Neural cell (in vitro differentiated cells): Measurements from ENCODE around the gene HS3ST3B1. TPM values are rescaled to one million over a fixed set of nuclear protein-coding genes. Genes with fewer than 3 reads are reported as not detected.

Source experiments
- H2AFZ ChIP-seq: fragments of 200-600, 300-800 bp; sonication (generic), shearing (Covaris generic); 2 replicates; pipeline ENCODE4 v1.6.0; 2014; ENCODE audit warnings: low read depth, mild to moderate bottlenecking, antibody characterized with exemption, low read length, moderate library complexity
- H3F3A ChIP-seq: fragments of 200-600 bp; shearing (Covaris generic); 2 replicates; pipeline ENCODE4 v1.6.1; 2016; ENCODE audit warnings: mild to moderate bottlenecking, moderate library complexity, mixed read lengths, antibody characterized with exemption, low read length; ENCODE audit not compliant: insufficient read depth, poor library complexity, severe bottlenecking
- H3K27ac ChIP-seq: fragments of 200-600, 300-800 bp; sonication (generic), shearing (Covaris generic); 2 replicates; pipeline ENCODE4 v1.5.1; 2014; ENCODE audit warnings: mild to moderate bottlenecking, low read length, moderate library complexity
- H3K27me3 ChIP-seq: fragments of 300-800, 200-600 bp; sonication (generic), shearing (Covaris generic); 2 replicates; pipeline ENCODE4 v1.6.0; 2014; ENCODE audit warnings: mild to moderate bottlenecking, low read depth, low read length, moderate library complexity; ENCODE audit not compliant: insufficient read depth
- H3K36me3 ChIP-seq: fragments of 300-800, 200-600 bp; sonication (generic), shearing (Covaris generic); 2 replicates; pipeline ENCODE4 v1.5.1; 2014; ENCODE audit warnings: mild to moderate bottlenecking, antibody characterized with exemption, low read length, moderate library complexity; ENCODE audit not compliant: insufficient read depth
- H3K4me2 ChIP-seq: fragments of 300-800, 200-600 bp; sonication (generic), shearing (Covaris generic); 2 replicates; pipeline ENCODE4 v1.6.0; 2014; ENCODE audit warnings: mild to moderate bottlenecking, low read length
- H3K4me3 ChIP-seq: fragments of 300-800, 200-600 bp; sonication (generic), shearing (Covaris generic); 2 replicates; pipeline ENCODE4 v1.5.1; 2014; ENCODE audit warnings: mild to moderate bottlenecking, low read length, moderate library complexity
- H3K79me2 ChIP-seq: fragments of 200-600 bp; shearing (Covaris generic); replicated peaks from 2 replicates; pipeline ENCODE4 v1.6.0; 2014; ENCODE audit warnings: mild to moderate bottlenecking, low read length, moderate library complexity; ENCODE audit not compliant: insufficient read depth
- H3K9ac ChIP-seq: fragments of 300-800, 200-600 bp; sonication (generic), shearing (Covaris generic); 2 replicates; pipeline ENCODE4 v1.6.1; 2016; ENCODE audit warnings: mild to moderate bottlenecking, low read length, mixed read lengths
- H3K9me2 ChIP-seq: fragments of 200-600 bp; shearing (Covaris generic); 2 replicates; pipeline ENCODE4 v1.6.1; 2016; ENCODE audit warnings: mild to moderate bottlenecking, low read length, mixed read lengths; ENCODE audit not compliant: insufficient read depth
- H3K9me3 ChIP-seq: fragments of 200-600, 300-800 bp; sonication (generic), shearing (Covaris generic); 2 replicates; pipeline ENCODE4 v1.6.1; 2016; ENCODE audit warnings: mild to moderate bottlenecking, mixed run types, low read length, moderate library complexity, mixed read lengths
- H4K20me1 ChIP-seq: fragments of 200-600 bp; shearing (Covaris generic); 2 replicates; pipeline ENCODE4 v1.6.1; 2016; ENCODE audit warnings: mild to moderate bottlenecking, mixed run types; ENCODE audit not compliant: insufficient read depth
- EP300 ChIP-seq: fragments of 450-650 bp; conservative IDR thresholded peaks from 2 replicates; pipeline ENCODE4 v1.6.1; 2014; ENCODE audit warnings: antibody characterized with exemption, mild to moderate bottlenecking, moderate library complexity; ENCODE audit not compliant: poor library complexity, severe bottlenecking
- EZH2 ChIP-seq: fragments of 200-600, 300-800 bp; shearing (Covaris generic), sonication (generic); IDR thresholded peaks from 2 replicates; pipeline ENCODE4 v1.6.1; 2014; ENCODE audit warnings: antibody characterized with exemption, low read length, borderline replicate concordance, mild to moderate bottlenecking; ENCODE audit not compliant: insufficient read depth, poor library complexity, severe bottlenecking
- MXI1 ChIP-seq: fragments of 450-650 bp; conservative IDR thresholded peaks from 2 replicates; pipeline ENCODE4 v1.6.1; 2014; ENCODE audit warnings: antibody characterized with exemption, mild to moderate bottlenecking; ENCODE audit not compliant: poor library complexity, severe bottlenecking
- POLR2AphosphoS5 ChIP-seq: IDR thresholded peaks from 2 replicates; pipeline ENCODE4 v1.6.1; 2012
- RAD21 ChIP-seq: fragments of 450-650 bp; conservative IDR thresholded peaks from 2 replicates; pipeline ENCODE4 v1.6.1; 2014; ENCODE audit warnings: antibody characterized with exemption, mild to moderate bottlenecking, moderate library complexity
- SMC3 ChIP-seq: fragments of 450-650 bp; conservative IDR thresholded peaks from 2 replicates; pipeline ENCODE4 v1.6.1; 2014; ENCODE audit warnings: antibody characterized with exemption, mild to moderate bottlenecking, moderate library complexity; ENCODE audit not compliant: poor library complexity
- TAF1 ChIP-seq: IDR thresholded peaks from 2 replicates; pipeline ENCODE4 v1.6.1; 2012; ENCODE audit warnings: low read depth
- polyA plus RNA-seq: library from polyadenylated mRNA; depleted of rRNA; stranded (reverse); fragments of >200 nt; gene quantifications from 2 replicates; pipeline ENCODE4 v1.2.3, GENCODE V29; 2014
- TF ChIP-seq, protein P1 (sequence below): fragments of 450-650 bp; IDR thresholded peaks from 2 replicates; pipeline ENCODE4 v1.5.1; 2014; ENCODE audit warnings: antibody characterized with exemption, mild to moderate bottlenecking, moderate library complexity; ENCODE audit not compliant: poor library complexity, severe bottlenecking
- TF ChIP-seq, protein P2 (sequence below): IDR thresholded peaks from 2 replicates; pipeline ENCODE4 v1.6.1; 2012; ENCODE audit warnings: borderline replicate concordance

Gene HS3ST3B1
- polyA plus RNA-seq, 1 donor from 2014 or later: 0.58 TPM

DNA sequence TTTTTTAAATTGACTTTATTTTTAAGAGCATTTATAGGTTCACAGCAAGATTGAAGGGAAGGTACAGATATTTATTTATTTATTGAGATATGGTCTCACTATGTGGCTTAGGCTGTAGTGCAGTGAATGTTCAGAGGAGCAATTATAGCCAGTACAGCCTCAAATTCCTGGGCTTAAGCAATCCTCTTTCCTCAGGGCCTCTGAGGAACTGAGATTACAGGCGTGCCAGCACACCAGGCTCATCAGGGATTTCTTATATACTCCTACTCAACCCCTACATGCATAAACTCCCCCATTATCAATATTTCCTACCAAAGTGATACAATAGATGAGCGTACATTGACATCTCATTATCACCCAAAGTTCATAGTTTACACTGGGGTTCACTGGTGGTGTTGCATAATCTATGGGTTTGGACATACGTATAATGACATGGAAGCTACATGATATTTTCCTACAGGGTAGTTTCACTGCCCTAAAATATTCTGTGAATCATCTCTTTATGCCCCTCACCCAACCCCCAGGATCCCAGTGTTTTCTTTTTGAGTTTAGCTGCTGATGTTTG is 33.5 kb downstream of the HS3ST3B1 start:
- Histone ChIP-seq H3K27ac (no peak overlapping the region), H4K20me1 (no peaks in the 10 kb centered on the region), H3K36me3 (no peaks in the 10 kb centered on the region), H2AFZ (no peak overlapping the region), H3F3A (no peaks in the 10 kb centered on the region), H3K27me3 (no peaks in the 10 kb centered on the region), H3K9ac (no peak overlapping the region), H3K4me3 (no peak overlapping the region), H3K4me2 (no peak overlapping the region), H3K9me2 (no peaks in the 10 kb centered on the region), H3K9me3 (no peaks in the 10 kb centered on the region), H3K79me2 (no peaks in the 10 kb centered on the region)
- TF ChIP-seq, protein P1, sequence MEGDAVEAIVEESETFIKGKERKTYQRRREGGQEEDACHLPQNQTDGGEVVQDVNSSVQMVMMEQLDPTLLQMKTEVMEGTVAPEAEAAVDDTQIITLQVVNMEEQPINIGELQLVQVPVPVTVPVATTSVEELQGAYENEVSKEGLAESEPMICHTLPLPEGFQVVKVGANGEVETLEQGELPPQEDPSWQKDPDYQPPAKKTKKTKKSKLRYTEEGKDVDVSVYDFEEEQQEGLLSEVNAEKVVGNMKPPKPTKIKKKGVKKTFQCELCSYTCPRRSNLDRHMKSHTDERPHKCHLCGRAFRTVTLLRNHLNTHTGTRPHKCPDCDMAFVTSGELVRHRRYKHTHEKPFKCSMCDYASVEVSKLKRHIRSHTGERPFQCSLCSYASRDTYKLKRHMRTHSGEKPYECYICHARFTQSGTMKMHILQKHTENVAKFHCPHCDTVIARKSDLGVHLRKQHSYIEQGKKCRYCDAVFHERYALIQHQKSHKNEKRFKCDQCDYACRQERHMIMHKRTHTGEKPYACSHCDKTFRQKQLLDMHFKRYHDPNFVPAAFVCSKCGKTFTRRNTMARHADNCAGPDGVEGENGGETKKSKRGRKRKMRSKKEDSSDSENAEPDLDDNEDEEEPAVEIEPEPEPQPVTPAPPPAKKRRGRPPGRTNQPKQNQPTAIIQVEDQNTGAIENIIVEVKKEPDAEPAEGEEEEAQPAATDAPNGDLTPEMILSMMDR: no peak
- no peak for TF ChIP-seq TAF1
- no peak for TF ChIP-seq SMC3
- TF ChIP-seq, protein P2, sequence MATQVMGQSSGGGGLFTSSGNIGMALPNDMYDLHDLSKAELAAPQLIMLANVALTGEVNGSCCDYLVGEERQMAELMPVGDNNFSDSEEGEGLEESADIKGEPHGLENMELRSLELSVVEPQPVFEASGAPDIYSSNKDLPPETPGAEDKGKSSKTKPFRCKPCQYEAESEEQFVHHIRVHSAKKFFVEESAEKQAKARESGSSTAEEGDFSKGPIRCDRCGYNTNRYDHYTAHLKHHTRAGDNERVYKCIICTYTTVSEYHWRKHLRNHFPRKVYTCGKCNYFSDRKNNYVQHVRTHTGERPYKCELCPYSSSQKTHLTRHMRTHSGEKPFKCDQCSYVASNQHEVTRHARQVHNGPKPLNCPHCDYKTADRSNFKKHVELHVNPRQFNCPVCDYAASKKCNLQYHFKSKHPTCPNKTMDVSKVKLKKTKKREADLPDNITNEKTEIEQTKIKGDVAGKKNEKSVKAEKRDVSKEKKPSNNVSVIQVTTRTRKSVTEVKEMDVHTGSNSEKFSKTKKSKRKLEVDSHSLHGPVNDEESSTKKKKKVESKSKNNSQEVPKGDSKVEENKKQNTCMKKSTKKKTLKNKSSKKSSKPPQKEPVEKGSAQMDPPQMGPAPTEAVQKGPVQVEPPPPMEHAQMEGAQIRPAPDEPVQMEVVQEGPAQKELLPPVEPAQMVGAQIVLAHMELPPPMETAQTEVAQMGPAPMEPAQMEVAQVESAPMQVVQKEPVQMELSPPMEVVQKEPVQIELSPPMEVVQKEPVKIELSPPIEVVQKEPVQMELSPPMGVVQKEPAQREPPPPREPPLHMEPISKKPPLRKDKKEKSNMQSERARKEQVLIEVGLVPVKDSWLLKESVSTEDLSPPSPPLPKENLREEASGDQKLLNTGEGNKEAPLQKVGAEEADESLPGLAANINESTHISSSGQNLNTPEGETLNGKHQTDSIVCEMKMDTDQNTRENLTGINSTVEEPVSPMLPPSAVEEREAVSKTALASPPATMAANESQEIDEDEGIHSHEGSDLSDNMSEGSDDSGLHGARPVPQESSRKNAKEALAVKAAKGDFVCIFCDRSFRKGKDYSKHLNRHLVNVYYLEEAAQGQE: no peak
- TF ChIP-seq POLR2AphosphoS5: no peak
- TF ChIP-seq EZH2: no peak
- no peak for TF ChIP-seq RAD21
- TF ChIP-seq MXI1: no peak
- TF ChIP-seq EP300: no peak

DNA sequence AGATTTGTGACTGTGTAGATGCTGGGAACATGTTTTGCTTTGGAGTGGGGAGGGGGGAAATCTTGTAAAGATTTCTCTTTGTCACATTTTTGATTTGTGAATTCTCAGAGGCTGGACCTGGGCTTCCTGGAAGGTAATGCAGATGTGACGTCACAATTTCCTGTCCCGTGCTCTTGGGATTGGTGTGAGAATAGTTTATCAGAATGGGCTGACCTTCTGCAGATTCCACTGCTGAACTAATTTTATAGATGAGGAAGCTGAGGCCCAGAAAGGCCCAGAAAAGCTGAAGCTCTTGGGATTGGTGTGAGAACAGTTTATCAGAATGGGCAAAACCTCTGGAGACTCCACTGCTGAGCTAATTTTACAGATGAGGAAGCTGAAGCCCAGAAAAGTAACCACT is 34.0 kb downstream of the HS3ST3B1 start:
- no peak overlapping the region for H3K4me2 ChIP-seq
- no peaks in the 10 kb centered on the region for H3K79me2 ChIP-seq
- H3K4me3 ChIP-seq: no peak overlapping the region
- H3K9ac ChIP-seq: no peak overlapping the region
- no peaks in the 10 kb centered on the region for H3F3A ChIP-seq
- H3K27ac ChIP-seq: no peak overlapping the region
- H2AFZ ChIP-seq: no peak overlapping the region
- no peaks in the 10 kb centered on the region for H3K9me2 ChIP-seq
- H4K20me1 ChIP-seq: no peaks in the 10 kb centered on the region
- H3K27me3 ChIP-seq: no peaks in the 10 kb centered on the region
- H3K9me3 ChIP-seq: no peaks in the 10 kb centered on the region
- TF ChIP-seq, protein P2: no peak
- TF ChIP-seq, protein P1: no peak
- TF ChIP-seq RAD21: no peak
- TF ChIP-seq TAF1: no peak
- no peak for TF ChIP-seq SMC3
- TF ChIP-seq POLR2AphosphoS5: no peak
- no peak for TF ChIP-seq EP300
- no peaks in the 10 kb centered on the region for H3K36me3 ChIP-seq
